ENCODE results near the gene CCDC39. TPM values are rescaled to one million over a fixed set of nuclear protein-coding genes. Genes with fewer than 3 reads are reported as not detected.

CCDC39 gene
- total and polyA plus RNA-seq, 2 of the 8 experiments (the other 6 are each of a cell fraction or from before 2014, with no cell fraction given) = 0.12 to 0.80 TPM

- H2BK120ac ChIP-seq (replicated peaks; ENCODE audit: low read depth, low read length) = no peak overlapping the region
- H3K36me3 ChIP-seq (ENCODE audit: control insufficient read depth in 2 of 4, insufficient read depth in 4 of 4, low read length in 3 of 4) = no peaks in the 10 kb centered on the region
- DNase-seq (ENCODE audit: low read depth in 1 of 2, low spot score in 2 of 2) (no peak), FAIRE-seq (no peak)
- H2BK5ac ChIP-seq (ENCODE audit: low read depth, low read length) = no peak overlapping the region
- H4K5ac ChIP-seq (ENCODE audit: insufficient read length, low read depth, low read length) = no peak overlapping the region
- H3K9me3 ChIP-seq (ENCODE audit: insufficient read depth in 2 of 2, low read depth in 1 of 2, low read length in 1 of 2) = no peaks in the 10 kb centered on the region
- no peaks in the 10 kb centered on the region for H3K79me1 ChIP-seq (ENCODE audit: low read depth, low read length)
- H3K56ac ChIP-seq (replicated peaks; ENCODE audit: insufficient read length, low read depth, low read length) = no peak overlapping the region
- TF ChIP-seq CHD2 (IDR thresholded peaks at IDR 0.05; ENCODE audit: low read length) (no peak), SP2 (IDR thresholded peaks at IDR 0.05; ENCODE audit: low read length) (no peak), YY1 (IDR thresholded peaks at IDR 0.05; ENCODE audit: low read depth, low read length) (no peak), EGR1 (IDR thresholded peaks at IDR 0.05; ENCODE audit: borderline replicate concordance, low read depth, low read length) (no peak), MAX (IDR thresholded peaks at IDR 0.05) (no peak), TBP (IDR thresholded peaks at IDR 0.05; ENCODE audit: low read depth, low read length) (no peak), E2F6 (IDR thresholded peaks at IDR 0.05) (no peak), CEBPB (IDR thresholded peaks at IDR 0.05; ENCODE audit: low read depth, low read length) (no peak), SAP30 (IDR thresholded peaks at IDR 0.05; ENCODE audit: insufficient read depth, insufficient replicate concordance, low read length) (no peak), RFX5 (IDR thresholded peaks at IDR 0.05; ENCODE audit: borderline replicate concordance, low read depth, low read length) (no peak), CBX8 (IDR thresholded peaks at IDR 0.05; ENCODE audit: borderline replicate concordance, low read depth, low read length) (no peak), GTF2F1 (IDR thresholded peaks at IDR 0.05; ENCODE audit: borderline replicate concordance, low read depth, low read length) (no peak), SRF (IDR thresholded peaks at IDR 0.05; ENCODE audit: low read depth, low read length) (no peak)
- H2AFZ ChIP-seq (ENCODE audit: low read length) = no peak overlapping the region
- POLR2A ChIA-PET (ENCODE audit: partially characterized antibody) = no interaction called here
- no peak overlapping the region for H3K14ac ChIP-seq (ENCODE audit: insufficient read length)
- H3K4me1 ChIP-seq (replicated peaks in 1 of 4; ENCODE audit: control insufficient read depth in 3 of 4, insufficient read depth in 4 of 4, low read length in 3 of 4) = peaks cover 0 to 3% (median 0%) of the 10 kb centered on the region in 4 experiments; a peak in 1 of 7 replicates
- H2BK15ac ChIP-seq (ENCODE audit: low read length) = no peak overlapping the region
- no peak overlapping the region for H3K4me2 ChIP-seq (ENCODE audit: insufficient read depth in 1 of 2, low read depth in 2 of 2, low read length in 2 of 2)
- CTCF ChIA-PET (ENCODE audit: partially characterized antibody) = no interaction called here
- H3K4ac ChIP-seq (replicated peaks; ENCODE audit: insufficient read length, low read depth, low read length) = no peak overlapping the region
- H2BK12ac ChIP-seq (ENCODE audit: low read depth, low read length) = no peak overlapping the region
- H3K27me3 ChIP-seq (replicated peaks in 1 of 4; ENCODE audit: control insufficient read depth in 3 of 4, extremely low read depth in 1 of 4, insufficient read depth in 3 of 4, low read length in 3 of 4) = no peaks in the 10 kb centered on the region
- no peak overlapping the region for H3K4me3 ChIP-seq (ENCODE audit: extremely low read depth in 1 of 4, insufficient read depth in 2 of 4, low read depth in 3 of 4, low read length in 4 of 4)
- H3K18ac ChIP-seq (ENCODE audit: extremely low read depth, low read length) = no peak overlapping the region
- H3K27ac ChIP-seq (ENCODE audit: low read depth, low read length) = no peak overlapping the region
- H3K9ac ChIP-seq (replicated peaks in 1 of 4; ENCODE audit: extremely low read depth in 1 of 4, low read depth in 3 of 4, low read length in 3 of 4) = no peak overlapping the region
- no peaks in the 10 kb centered on the region; the same call in 1 of the 2 replicates for H3K23me2 ChIP-seq (ENCODE audit: low read depth, low read length)
- no peak overlapping the region for H4K91ac ChIP-seq (replicated peaks; ENCODE audit: insufficient read length, low read length)
- no peaks in the 10 kb centered on the region for H3K79me2 ChIP-seq (ENCODE audit: control insufficient read depth in 1 of 2, insufficient read depth in 2 of 2, low read length in 2 of 2)
- no peaks in the 10 kb centered on the region for H4K20me1 ChIP-seq (replicated peaks in 1 of 2; ENCODE audit: control insufficient read depth in 1 of 2, insufficient read depth in 2 of 2, low read length in 2 of 2)
- no peak overlapping the region for H4K8ac ChIP-seq (ENCODE audit: extremely low read depth, insufficient read depth, low read length)
- 90% methylated on average over 3 of the region's 3 CpGs; no CpG with 5 or more reads in 1 of the 2 experiments for WGBS, 2 experiments (ENCODE audit: extremely low coverage in 1 of 2, insufficient coverage in 1 of 2, insufficient read length in 1 of 2, insufficient replicate concordance in 2 of 2, low coverage in 1 of 2, low lambda C conversion rate in 2 of 2, missing lambda C conversion rate in 1 of 2)
- H2AK5ac ChIP-seq (ENCODE audit: low read depth, low read length) = no peak overlapping the region
- no peak overlapping the region for H2BK20ac ChIP-seq (ENCODE audit: low read length)
- H3K23ac ChIP-seq (ENCODE audit: insufficient read length) = no peak overlapping the region
Measured at GRCh38 chr3:180575571-180575970, 103.7 kb downstream of the CCDC39 start.
